GM23338 (cell line): Measurements from ENCODE around the gene FAM81B. TPM values are rescaled to one million over a fixed set of nuclear protein-coding genes. Genes with fewer than 3 reads are reported as not detected.

Source experiments
- CREB1 ChIP-seq: fragments of 250-450 bp; sonication (Bioruptor Pico); IDR thresholded peaks from 2 replicates; pipeline ENCODE4 v1.5.0; 2020; ENCODE audit warnings: low read depth, mild to moderate bottlenecking, moderate library complexity
- CTCF ChIP-seq, 2 experiments: fragments of 200-600 bp in 1 of 2; sonication (generic) in 1 of 2; conservative IDR thresholded peaks; 2 replicates each; pipeline versions ENCODE4 v1.5.1 to v1.6.1; 2016 to 2017; ENCODE audit warnings: antibody characterized with exemption in 2 of 2, low read depth in 2 of 2, mild to moderate bottlenecking in 2 of 2, moderate library complexity in 1 of 2
- ETS1 ChIP-seq: IDR thresholded peaks from 2 replicates; pipeline ENCODE4 v1.6.1; 2016; ENCODE audit warnings: antibody characterized with exemption
- NANOG ChIP-seq: IDR thresholded peaks from 2 replicates; pipeline ENCODE4 v1.6.1; 2016; ENCODE audit warnings: antibody characterized with exemption, borderline replicate concordance
- STAT1 ChIP-seq: IDR thresholded peaks from one replicate; pipeline ENCODE4 v1.6.1; 2016; ENCODE audit warnings: antibody characterized with exemption; ENCODE audit not compliant: unreplicated experiment
- ZNF331 ChIP-seq: fragments of 250-450 bp; sonication (Bioruptor Pico); IDR thresholded peaks from 2 replicates; pipeline ENCODE4 v1.5.0; 2020; ENCODE audit warnings: low read depth, mild to moderate bottlenecking, moderate library complexity
- ZNF462 ChIP-seq: fragments of 250-450 bp; sonication (Bioruptor Pico); IDR thresholded peaks from 2 replicates; pipeline ENCODE4 v1.5.0; 2020; ENCODE audit warnings: mild to moderate bottlenecking, moderate library complexity
- polyA plus RNA-seq: library from polyadenylated mRNA; unstranded; fragments of >200 nt; fragmentation: Nextera tagmentation; extraction: Ambion mirVana; gene quantifications from 2 replicates; pipeline ENCODE4 v1.2.1, GENCODE V29; 2016
- total RNA-seq: library from RNA; depleted of rRNA; stranded (reverse); fragments of >200 nt; shearing (Covaris generic); gene quantifications from 2 replicates; pipeline ENCODE4 v1.2.3, GENCODE V29; 2014

FAM81B gene
- total and polyA plus RNA-seq, 2 experiments from 2014 or later = 0.40 TPM; not detected in 1

GRCh38 chr5:95393279-95393678 is 2.1 kb downstream of the FAM81B start (continued):
- TF ChIP-seq ZNF462 (CRISPR knock-in tag) = no peak
- TF ChIP-seq ZNF331 (CRISPR knock-in tag) = no peak
- no peak for TF ChIP-seq NANOG
- no peak for TF ChIP-seq CREB1 (CRISPR knock-in tag)
- TF ChIP-seq STAT1 = no peak
- no peak for TF ChIP-seq ETS1
- no peak for TF ChIP-seq CTCF (conservative IDR thresholded peaks at IDR 0.05; ENCODE audit: low read depth in 2 of 2)
